ENCODE measurements around the gene FANCL.
A peak's percentile ranks its signal among the peaks of the same experiment; 100 is the strongest.
"Not testable (repeated sequence)": the region's sequence is repeated elsewhere in the genome, so short reads cannot be mapped to it uniquely, and the experiment has no call there.

Gene FANCL
- 3.9 to 18.8 (median 11.4) reads per million in 3 experiments for total RNA-seq

DNA sequence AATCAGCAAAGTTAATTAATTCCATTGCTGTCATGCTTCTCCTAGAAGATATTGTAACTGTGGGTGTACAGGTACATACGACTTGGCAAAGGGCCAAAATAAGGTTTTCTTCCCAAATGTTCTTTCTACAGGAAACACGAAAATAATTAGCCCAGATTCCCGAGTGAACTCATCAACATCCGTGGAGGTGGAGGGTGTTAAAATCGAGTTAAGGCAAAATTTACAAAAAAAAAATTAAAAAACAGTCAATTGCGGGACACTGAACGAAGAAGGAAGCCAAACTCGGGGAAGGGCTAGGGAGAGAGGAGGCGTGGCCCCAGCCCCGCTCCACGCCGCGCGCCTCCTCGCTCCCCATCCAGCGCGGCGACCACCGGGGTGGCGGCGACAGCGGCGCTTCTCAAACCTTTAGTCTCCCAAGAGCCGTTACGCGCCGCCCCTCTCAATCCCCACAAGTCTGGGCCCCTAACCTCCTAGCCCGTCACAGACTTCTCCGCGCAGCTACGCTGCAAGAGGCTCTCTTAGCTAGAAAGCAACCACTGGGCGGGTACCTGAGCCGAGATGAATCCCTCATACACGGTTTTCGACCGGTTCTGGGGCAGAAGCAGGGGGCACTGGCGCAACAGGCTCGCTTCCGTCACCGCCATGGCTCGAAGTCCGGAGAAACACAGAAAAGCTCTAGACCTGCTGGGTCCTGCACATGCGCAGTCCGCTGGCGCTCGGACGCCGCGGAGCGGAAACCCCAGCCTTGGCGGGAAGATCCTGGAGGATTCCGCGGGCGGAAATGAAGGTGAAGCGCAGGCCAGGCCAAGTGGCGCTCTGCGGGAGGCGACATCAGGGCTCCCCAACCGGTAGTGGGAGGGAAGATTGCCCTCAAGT, at the start of gene FANCL:
Gene FANCL, minus strand, starts transcription at position 656 of the 876 bp plus-strand sequence. Its CDS starts 12 bp downstream, at position 644.
- peak; percentile 40 for DNase-seq

DNA sequence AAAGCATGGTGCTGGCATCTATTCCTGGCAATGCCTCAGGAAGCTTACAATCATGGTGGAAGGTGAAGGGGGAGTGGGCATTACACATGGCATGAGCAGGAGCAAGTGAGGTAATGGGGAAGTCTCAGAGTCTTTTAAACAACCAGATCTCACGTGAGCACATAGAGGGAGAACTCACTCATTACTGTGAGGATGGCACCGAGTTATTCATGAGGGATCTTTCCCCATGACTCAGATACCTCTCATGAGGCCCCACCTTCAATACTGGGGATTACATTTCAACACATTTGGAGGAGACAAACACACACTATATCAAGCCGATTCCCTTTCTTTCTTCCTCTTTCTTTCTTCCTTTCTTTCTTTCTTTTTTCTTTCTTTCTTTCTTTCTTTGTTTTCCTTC, 47.9 kb upstream of the FANCL start:
- no peak for DNase-seq

DNA sequence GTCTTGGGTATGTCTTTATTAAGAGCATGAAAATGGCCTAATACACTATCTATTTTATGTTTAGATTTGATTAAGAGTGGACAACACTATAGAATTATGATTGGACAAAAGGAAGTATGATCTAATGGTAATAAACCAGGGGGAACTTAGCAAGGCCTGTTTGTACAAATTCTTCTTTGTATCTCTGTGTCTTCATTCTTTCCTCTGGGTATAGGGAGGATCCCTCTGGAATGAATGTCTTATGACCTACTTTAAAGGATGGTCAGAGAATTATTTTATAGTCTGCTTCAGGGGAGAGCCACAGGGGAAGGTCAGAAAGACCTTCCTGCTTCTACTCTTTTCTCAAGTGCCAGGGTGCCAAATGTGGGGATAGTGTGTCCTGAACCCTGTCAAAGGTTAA, 42.8 kb upstream of the FANCL start:
- DNase-seq = no peak

DNA sequence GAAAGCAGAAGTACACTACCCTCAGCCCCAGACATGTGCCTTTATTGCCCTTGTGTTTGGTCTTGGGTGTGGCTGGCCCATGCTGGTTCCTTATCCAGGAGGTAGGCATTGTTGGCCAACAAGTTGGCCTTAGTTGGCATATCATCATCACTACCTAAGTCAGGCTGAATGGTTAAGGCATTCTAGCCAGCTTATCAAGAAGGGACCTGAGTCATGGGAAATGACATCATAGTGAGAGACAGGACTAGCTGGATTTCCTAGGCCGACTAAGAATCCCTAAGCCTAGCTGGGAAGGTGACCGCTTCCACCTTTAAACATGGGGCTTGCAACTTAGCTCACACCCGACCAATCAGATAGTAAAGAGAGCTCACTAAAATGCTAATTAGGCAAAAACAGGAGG, 34.0 kb upstream of the FANCL start:
- DNase-seq = not testable (repeated sequence)

DNA sequence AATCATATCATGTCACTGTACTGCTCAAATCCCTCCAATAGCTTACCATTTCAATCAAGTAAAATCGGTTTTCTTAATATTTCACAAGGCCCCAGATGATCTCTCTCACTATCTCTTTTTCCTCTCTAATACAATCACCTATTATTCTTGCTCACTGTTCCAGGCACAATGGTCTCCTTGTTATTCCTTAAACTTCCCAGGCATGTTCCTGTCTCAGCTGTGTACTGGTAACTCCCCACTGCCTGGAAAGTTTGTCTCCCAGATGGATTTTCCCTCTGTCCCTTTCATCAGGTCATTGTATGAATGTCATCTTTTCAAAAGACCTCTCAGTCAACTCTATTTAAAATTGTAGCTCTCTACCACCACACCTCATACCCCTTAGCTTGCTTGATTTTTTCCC, 30.7 kb upstream of the FANCL start:
- DNase-seq = no peak

DNA sequence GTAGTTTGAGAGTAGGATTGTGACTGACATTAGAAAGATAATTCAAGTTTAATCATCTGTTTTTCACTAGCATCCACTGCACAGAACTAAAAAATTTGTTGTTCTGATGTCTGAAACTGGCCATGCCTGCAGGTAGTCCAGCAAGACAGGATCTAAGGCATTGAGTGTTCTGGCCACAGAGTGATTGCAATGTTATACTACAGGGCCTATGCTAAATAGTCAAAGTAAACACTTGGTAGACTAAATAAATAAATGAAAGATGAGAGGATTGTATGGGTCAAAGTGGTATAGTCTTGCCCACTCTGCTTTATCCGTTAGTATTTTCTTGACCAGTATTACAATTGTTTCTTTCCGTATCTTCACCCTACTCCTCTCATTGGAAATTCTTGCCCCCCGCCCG, 27.6 kb upstream of the FANCL start:
- DNase-seq = no peak

DNA sequence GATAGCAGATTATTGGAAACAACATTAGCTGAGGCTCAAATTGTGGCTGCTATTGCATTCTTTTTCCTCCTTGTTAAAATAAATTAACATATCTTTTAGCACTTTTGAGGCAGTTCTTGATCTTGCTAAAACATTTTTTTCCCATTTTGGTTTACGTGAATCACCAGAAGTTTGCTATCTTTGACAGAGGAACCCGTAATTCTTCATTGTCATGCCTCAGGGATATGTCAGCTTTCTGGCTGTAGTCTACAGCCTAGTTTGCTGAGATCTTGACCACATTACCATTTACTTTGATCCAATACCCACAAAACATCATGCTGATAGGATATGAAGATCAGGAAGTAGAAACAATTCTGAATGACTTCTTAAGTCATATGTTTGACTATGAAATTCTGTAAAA, 25.1 kb upstream of the FANCL start:
- DNase-seq = no peak

DNA sequence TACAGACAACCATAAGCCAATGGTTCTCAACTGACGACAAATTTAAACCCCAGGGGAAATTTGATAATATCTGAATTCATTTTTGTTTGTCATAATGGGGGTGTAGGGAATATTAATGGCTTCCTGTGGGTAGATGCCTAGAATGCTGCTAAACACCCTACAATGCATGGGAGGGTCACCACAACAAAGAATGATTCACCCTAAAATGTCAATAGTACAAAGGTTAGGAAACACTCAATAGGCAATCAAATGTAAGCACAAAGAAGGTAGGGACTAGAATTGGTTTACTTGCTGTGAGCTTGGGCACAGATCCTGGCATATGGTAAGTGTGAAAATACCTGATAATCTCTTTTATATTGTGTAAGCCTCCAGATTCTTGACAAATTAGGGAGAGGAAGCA, 20.1 kb upstream of the FANCL start:
- DNase-seq = no peak

DNA sequence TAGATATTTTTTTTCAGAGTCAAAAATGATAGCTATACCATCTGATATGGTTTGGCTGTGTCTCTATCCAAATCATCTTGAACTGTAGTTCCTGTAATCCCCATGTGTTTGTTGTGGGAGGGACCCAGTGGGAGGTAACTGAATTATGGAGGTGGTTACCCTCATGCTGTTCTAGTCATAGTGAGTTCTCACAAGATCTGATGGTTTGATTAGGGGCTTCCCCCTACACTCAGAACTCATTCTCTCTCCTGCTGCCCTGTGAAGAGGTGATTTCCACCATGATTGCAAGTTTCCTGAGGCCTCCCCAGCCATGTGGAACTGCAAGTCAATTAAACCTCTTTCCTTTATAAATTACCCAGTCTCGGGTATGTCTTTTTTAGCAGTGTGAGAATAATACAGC, 17.3 kb upstream of the FANCL start:
- DNase-seq = not testable (repeated sequence)

DNA sequence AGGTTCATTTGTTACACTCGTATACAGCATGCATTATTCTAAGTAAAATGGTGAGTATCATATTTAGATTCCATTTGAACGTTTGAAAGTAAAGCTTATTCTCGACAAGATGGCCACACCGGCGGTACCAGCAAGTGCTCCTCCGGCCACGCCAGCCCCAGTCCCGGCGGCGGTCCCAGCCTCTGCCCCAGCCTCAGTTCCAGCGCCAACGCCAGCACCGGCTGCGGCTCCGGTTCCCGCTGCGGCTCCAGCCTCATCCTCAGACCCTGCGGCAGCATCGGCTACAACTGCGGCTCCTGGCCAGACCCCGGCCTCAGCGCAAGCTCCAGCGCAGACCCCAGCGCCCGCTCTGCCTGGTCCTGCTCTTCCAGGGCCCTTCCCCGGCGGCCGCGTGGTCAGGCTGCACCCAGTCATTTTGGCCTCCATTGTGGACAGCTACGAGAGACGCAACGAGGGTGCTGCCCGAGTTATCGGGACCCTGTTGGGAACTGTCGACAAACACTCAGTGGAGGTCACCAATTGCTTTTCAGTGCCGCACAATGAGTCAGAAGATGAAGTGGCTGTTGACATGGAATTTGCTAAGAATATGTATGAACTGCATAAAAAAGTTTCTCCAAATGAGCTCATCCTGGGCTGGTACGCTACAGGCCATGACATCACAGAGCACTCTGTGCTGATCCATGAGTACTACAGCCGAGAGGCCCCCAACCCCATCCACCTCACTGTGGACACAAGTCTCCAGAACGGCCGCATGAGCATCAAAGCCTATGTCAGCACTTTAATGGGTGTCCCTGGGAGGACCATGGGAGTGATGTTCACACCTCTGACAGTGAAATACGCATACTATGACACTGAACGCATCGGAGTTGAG, 10.4 kb upstream of the FANCL start:
- DNase-seq = not testable (repeated sequence)

DNA sequence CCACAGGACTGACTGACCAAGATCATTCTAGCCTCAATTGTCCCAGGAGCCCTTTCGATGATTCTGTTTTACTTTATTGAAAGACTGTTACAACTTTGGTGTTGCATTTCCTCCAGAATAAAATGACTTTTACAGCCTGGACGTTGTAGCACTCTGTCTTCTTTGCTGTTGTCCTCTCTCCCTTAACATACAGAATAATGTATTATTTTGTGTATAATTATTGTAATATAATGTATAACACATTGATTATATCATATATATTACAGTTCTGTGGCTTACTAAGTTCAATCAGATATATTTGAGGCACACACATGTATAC, 380 bp upstream of the FANCL start:
- DNase-seq = no peak

DNA sequence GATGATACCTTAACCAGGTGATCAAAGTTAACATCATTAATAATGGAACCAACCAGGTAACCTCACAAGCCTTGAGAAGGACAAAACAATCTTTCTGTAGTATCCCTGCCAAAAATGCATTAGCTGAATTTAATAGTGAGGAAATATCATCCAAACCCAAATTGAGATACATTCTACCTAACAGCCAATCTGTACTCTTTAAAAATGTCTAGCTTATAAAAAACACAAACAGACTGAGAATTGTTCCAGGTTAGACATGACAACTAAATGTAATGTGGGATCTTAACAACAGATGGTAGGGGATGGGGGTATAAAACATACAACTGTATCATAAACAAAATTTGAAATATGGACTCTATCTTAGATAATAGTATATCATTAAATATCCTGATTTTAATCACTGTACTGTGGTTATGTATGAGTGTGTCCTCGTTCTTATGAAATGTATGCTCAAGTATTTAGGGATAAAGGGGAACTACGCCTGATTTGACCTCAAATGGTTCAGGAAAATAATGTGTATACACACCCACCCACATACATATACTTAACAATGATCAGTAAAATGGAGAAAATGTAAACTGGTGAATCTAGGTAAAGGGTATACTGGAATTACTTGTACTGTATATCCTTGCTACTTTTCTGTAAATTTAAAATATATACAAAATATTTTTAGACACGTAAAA, 1.7 kb downstream of the FANCL start:
- no peak for DNase-seq

DNA sequence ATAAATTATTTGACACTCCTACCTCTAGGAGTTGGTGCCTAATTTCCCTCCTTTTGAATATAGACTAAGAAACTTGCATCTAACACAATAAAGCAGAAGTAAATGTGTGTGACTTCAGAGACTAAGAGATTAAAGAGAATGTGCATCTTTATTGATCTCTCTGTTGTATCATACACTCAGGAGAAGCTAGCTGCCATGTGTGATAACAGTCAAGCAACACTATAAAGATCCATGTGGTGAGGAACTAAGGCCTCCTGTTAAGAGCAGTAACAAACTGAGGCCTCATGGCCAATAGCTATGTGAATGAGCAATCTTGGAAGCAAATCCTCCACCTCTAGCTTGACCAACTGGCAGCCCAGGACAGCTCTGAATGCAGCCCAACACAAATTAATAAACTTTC, 3.4 kb downstream of the FANCL start:
- DNase-seq = no peak

DNA sequence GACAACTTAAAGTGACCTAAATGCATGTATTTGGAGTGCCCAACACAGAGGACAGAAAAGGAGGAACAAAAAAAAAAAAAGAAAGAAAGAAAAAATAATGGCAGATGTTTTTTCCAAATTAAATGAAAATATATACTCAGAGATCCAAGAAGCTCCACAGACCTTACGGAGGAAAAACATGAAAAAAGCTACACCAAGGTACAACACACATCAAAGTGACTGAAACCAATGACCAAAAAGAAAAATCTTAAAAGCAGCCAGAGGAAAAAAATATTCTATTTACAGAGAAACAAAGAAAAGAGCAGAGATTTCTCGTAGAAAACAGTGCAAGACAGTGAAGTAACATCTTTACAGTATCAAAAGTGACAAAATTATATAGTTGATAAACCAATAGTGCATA, 5.1 kb downstream of the FANCL start:
- DNase-seq = no peak

DNA sequence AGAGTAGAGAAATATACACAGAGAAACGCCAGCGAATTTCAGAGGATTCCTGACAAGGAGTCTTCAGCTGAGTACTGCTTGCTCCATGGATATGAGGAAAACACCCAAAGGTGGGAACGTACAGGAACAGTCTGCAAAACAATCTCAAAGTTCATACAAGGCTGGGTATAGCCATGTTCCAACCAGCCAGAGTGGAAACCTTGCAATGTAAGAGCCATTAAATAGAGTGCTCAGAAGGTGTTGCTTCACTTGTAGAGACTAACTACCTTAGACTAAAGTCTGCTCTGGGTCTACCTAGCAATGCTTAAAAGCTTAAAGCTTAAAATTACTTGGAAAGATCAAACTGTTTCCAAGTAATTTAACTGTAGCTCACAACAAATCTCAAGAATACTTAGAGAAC, 6.0 kb downstream of the FANCL start:
- no peak for DNase-seq

DNA sequence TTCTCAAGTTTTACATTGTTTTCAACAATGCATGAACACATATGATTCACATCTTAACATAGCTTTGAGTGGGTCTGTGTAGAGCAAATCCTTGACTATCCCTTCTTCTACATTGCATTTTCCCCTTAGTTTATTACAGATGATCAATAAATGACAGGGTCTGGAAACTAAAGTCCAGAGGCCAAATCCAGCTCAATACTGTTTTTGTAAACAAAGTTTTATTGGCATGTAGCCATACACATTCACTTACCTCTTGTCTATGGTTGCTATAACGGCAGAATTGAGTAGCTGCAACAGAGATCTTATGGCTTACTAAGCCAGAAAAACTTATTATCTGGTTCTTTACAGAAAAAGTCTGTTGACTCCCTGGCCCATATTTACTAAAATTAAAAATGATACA, 12.8 kb downstream of the FANCL start:
- no peak for DNase-seq

DNA sequence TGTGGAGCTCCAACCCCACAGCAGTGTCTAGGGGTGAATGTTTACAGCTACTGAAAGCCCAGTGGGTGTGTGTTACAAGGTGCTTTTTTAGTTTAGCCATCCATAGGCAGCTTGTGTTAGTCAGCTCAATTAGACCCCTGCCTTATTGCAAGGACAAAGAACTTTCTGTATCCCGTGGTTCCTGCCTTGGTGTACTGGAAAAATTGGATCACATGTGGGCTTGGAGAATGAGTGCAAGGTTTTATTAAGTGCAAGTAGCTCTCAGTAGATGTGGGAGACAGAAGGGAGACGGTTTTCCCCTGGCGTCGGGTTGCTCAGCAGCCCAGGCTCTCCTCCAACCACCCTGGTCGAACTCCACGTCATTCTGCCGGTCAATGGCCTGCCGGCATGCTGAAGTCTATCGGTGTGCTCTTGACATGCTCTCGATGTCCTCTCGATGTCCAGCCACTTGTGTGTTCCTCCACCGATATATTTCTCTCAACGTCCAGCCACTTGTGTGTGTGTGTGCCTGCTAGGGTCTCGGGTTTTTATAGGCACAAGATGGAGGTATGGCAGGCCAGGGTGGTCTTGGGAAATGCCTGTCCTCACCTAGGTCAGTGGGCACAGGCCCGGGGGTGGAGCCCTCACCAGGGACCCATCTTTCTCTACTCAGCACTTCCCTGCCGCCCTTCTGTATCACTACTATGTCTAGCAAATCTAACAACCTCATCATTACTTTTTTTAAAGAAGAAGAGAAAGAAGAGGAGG, 13.8 kb downstream of the FANCL start:
- DNase-seq = no peak

DNA sequence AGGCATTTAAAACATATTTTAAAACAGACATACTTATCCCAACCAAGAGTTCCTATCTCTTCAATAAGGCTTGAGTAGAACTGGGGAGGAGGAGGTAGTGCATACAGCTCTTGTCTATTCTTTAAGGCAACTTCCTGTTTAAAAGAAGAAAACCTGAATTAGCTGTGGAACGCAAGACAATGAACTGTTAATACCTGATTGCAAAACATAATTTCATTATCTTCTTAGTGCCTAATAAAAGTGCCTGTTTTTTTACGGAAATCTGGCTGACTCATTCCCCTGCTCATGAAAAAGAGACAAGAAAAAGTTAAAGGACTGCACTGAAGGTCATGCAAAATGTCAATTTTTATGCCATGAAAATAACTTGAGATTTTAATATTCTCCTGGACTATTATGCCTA, 19.2 kb downstream of the FANCL start:
- no peak for DNase-seq

DNA sequence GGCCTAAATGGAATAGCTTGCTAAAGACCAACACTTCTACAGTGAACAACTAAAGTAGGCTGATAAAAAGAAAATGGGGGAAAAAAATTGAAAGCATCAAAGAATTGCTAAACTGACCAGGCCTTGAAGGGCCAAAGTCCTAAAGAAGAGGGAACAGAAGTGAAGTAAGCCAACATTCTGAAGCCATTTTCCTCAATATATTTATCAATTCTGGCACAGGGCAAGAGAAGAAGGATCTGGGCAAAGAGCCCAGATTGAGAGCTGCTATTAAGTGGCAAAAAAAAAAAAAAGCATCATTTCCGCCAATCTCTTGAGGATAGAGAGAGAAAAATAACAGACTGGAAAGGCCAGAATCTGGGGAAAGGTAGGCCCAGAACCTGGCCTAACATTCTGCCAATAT, 25.7 kb downstream of the FANCL start:
- no peak for DNase-seq

DNA sequence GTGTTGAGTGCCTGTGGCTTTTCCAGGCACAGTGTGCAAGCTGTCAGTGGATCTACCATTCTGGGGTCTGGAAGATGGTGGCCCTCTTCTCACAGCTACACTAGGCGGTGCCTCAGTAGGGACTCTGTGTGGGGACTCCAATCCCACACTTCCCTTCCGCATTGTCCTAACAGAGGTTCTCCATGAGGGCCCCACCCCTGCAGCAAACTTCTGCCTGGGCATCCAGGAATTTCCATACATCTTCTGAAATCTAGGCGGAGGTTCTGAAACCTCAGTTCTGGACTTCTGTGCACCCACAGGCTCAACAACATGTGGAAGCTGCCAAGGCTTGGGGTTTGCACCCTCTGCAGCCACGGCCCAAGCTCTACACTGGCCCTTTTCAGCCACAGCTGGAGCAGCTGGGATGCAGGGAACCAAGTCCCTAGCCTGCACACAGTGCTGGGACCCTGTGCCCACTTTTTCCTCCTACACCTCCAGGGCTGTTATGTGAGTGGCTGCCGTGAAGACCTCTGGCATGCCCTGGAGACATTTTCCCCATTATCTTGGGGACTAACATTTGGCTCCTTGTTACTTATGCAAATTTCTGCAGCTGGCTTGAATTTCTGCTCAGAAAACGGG, 30.1 kb downstream of the FANCL start:
- not testable (repeated sequence) for DNase-seq

DNA sequence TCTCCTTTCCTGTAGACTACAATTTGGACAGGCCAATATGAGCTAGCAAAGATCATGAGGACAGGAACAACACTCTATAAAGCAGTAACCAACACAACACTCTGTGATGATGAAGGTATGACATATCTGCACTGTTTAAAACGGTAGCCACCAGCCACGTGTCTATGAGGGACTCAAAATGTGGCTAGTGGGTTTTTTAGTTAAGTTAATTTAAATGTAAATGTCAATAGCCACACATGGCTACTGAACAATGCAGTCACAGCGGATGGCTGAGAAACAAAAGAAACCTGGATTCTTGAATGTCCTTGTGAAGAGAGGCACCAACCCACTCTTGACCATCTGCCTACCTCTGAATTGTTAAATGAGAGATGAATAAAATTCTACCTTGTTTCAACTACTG, 33.9 kb downstream of the FANCL start:
- no peak for DNase-seq

DNA sequence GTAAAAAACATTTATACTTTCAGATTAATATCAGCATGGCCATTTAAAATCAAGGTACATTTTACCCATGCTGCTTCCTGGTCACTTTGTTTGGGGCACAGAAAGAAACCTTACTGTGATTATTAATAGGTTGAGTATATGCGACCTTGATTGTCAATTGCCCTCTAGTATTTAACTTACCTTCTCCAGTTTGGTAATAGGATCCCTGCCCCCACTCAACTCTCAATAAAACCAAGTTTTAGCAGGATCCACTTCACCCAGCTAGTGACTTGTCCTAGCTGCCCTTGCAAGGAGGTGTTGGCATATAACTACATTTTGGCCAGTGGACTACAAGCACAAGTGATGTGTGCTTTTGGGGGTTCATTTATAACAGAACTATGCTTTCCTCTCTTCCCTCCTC, 34.3 kb downstream of the FANCL start:
- no peak for DNase-seq
